Tibial nerve (tissue), 4 donors: ENCODE results near the gene MED14. TPM values are rescaled to one million over a fixed set of nuclear protein-coding genes. Genes with fewer than 3 reads are reported as not detected.
A peak's percentile ranks its signal among the peaks of the same experiment; 100 is the strongest.

Source experiments
- DNase-seq, 2 donors: peaks; one replicate each; pipeline ENCODE4 v3.0.0-alpha.2; 2019; ENCODE audit warnings: low spot score in 2 of 2
- H3K27ac ChIP-seq, 4 donors: fragments of 200-600 bp; sonication (generic) in 3 of 4; one replicate each; pipeline ENCODE4 v1.5.1; 2017 to 2019; ENCODE audit warnings: mild to moderate bottlenecking in 1 of 4
- H3K27me3 ChIP-seq, 2 donors: fragments of 200-600 bp; sonication (generic) in 1 of 2; one replicate each; pipeline versions ENCODE4 v1.5.1 to v1.6.0; 2017 to 2019
- H3K36me3 ChIP-seq, 3 donors: fragments of 200-600 bp; sonication (generic); one replicate each; pipeline ENCODE4 v1.5.1; 2018 to 2019
- H3K4me1 ChIP-seq, 4 donors: fragments of 200-600 bp; sonication (generic) in 3 of 4; one replicate each; pipeline ENCODE4 v1.5.1; 2017 to 2019
- H3K4me3 ChIP-seq, 4 donors: fragments of 200-600 bp; sonication (generic) in 3 of 4; one replicate each; pipeline ENCODE4 v1.5.1; 2017 to 2019; ENCODE audit warnings: mild to moderate bottlenecking in 1 of 4, moderate library complexity in 1 of 4
- H3K9me3 ChIP-seq, 4 donors: fragments of 200-600 bp; sonication (generic) in 3 of 4; one replicate each; pipeline ENCODE4 v1.5.1; 2017 to 2019
- EP300 ChIP-seq, 2 donors: sonication (generic); formaldehyde crosslinking; IDR thresholded peaks; one replicate each; pipeline ENCODE4 v1.6.1; 2017; ENCODE audit warnings: antibody characterized with exemption in 2 of 2, mild to moderate bottlenecking in 1 of 2
- POLR2A ChIP-seq, 2 donors: fragments of 450-650 bp; IDR thresholded peaks; one replicate each; pipeline ENCODE4 v1.6.1; 2017; ENCODE audit warnings: antibody characterized with exemption in 2 of 2, mild to moderate bottlenecking in 2 of 2, moderate library complexity in 2 of 2
- WGBS, 2 donors: methylation state at CpG; one replicate each; pipeline ENCODE4 v1.1.5; 2018; 5-methylcytosine and 5-hydroxymethylcytosine counted together
- total RNA-seq, 4 donors: library from RNA; depleted of rRNA; stranded (reverse); fragments of >200 nt; gene quantifications; one replicate each; pipeline ENCODE4 v1.1.0, GENCODE V29; 2016
- TF ChIP-seq, protein P1 (sequence below), 5 experiments: fragments of 200-600 bp in 3 of 5; fragments of 450-650 bp in 2 of 5; sonication (generic) in 3 of 5; IDR thresholded peaks; one replicate each; pipeline ENCODE4 v1.5.1; 2016 to 2019; ENCODE audit warnings: antibody characterized with exemption in 5 of 5, mild to moderate bottlenecking in 3 of 5, moderate library complexity in 2 of 5

Gene MED14
- total RNA-seq, 4 donors from 2014 or later: 32.7 to 58.2 (median 40.8) TPM

DNA sequence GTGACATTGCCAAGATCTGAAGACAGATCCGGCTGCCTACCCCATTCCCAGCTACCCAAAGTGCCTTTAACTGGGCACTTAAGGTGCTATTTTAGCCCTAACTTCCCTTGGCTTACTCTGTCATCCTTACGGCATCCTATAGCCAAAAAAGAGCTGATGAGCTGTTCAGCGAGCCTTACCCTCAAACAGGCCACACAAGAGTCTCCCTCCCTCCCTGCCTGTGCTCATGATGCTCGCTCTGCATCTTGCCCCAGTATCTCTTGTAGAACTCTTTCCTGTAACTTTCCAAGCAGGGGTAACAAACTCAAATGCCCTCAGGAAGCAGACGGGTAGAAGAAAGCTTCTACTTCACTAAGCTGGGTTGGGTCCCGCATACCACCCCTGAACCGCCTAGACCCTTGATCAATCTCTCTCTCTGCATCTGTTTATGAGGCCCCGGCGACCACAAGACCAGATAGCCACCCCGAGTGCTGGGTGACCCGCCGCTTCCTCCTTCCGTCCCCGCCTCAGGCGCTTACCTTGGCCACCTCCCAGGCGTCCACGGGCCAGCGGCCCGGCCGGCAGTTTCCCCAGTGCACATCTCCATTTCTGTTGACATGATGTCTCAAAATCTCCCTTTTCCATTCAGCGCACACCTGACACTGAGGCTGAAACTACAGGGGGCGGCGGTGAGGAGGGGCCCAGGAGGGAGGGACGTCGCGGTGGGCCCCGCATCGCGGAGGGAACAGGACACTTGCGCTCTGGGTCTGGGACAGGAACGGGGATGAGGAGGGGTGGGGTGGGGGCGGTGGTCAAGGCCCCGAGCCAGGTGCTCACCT lies 88.6 kb downstream of the MED14 start:
- Histone ChIP-seq H3K27ac (peak overlapping the region; percentile 28 to 90 (median 84)), H3K27me3 (peaks cover 0 to 8% of the 10 kb centered on the region in 2 donors), H3K4me1 (peaks cover 0 to 40% (median 14%) of the 10 kb centered on the region in 4 donors), H3K9me3 (no peaks in the 10 kb centered on the region), H3K4me3 (peak overlapping the region; percentile 75 to 95 (median 78)), H3K36me3 (no peaks in the 10 kb centered on the region)
- TF ChIP-seq, protein P1, sequence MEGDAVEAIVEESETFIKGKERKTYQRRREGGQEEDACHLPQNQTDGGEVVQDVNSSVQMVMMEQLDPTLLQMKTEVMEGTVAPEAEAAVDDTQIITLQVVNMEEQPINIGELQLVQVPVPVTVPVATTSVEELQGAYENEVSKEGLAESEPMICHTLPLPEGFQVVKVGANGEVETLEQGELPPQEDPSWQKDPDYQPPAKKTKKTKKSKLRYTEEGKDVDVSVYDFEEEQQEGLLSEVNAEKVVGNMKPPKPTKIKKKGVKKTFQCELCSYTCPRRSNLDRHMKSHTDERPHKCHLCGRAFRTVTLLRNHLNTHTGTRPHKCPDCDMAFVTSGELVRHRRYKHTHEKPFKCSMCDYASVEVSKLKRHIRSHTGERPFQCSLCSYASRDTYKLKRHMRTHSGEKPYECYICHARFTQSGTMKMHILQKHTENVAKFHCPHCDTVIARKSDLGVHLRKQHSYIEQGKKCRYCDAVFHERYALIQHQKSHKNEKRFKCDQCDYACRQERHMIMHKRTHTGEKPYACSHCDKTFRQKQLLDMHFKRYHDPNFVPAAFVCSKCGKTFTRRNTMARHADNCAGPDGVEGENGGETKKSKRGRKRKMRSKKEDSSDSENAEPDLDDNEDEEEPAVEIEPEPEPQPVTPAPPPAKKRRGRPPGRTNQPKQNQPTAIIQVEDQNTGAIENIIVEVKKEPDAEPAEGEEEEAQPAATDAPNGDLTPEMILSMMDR (IDR thresholded peaks at IDR 0.05): no peak
- TF ChIP-seq POLR2A (IDR thresholded peaks at IDR 0.05) (no peak), EP300 (IDR thresholded peaks at IDR 0.05) (no peak)
- WGBS, 2 donors: 0 to 26% methylated on average over 17 to 20 of the region's 33 CpGs
- DNase-seq: peak in 1 of 2 donors; percentile 7

DNA sequence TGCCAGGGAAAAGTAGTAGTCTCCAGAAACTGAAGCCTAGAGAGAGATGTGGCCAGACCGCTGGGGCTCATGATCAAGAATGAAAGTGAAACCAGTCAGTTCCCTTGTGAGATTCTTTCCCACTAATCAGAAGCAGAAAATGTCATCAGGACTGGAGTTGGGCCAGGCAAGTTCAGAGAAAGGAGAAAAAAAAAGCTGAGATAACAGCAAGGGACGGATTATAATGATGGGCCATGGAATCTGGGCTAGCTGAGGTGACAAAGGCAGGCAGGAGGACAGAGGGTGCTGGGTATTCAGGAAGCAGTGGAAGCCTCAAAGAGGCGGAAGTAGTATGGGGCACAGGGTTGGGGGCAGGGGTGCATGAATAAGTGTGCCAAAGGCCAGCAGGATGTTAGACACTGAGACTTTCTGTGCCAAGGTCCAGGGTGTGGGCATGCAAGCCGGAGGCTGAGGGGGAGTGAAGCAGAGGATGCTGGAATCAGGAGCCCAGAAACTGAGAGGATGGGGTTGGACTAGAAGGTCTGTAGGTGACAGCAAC lies 90.5 kb downstream of the MED14 start:
- Histone ChIP-seq H3K4me3 (peak overlapping the region; percentile 12 to 46 (median 28)), H3K9me3 (no peaks in the 10 kb centered on the region), H3K4me1 (peaks cover 0 to 48% (median 14%) of the 10 kb centered on the region in 4 donors), H3K27me3 (peaks cover 0 to 12% of the 10 kb centered on the region in 2 donors), H3K27ac (peak overlapping the region; percentile 50 to 87 (median 78)), H3K36me3 (no peaks in the 10 kb centered on the region)
- TF ChIP-seq, protein P1 (IDR thresholded peaks at IDR 0.05): no peak
- peak in 1 of 2 donors; percentile 49 for TF ChIP-seq EP300 (IDR thresholded peaks at IDR 0.05)
- peak; percentile 18 to 60 for DNase-seq
- 4 to 21% methylated on average over 4 of the region's 4 CpGs for WGBS, 2 donors

DNA sequence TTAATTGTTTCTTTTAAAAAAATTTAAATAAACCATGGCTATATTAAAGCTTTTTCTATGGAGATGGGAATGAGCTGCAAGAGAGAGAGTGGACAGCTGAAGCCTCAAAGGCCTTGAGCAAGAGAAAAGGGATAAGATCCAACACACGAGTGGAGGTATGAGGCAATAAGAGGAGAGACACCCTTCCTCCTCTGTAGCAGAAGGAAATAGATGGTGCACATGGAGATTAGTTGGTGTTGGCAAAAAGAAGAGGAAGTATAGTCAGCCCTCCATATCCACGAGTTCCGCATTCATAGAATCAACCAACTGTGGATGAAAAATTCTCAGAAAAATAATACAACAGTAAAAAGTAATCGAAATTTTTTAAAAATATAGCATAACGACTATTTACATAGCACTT lies 91.2 kb downstream of the MED14 start:
- Histone ChIP-seq H3K4me1 (peaks cover 0 to 49% (median 14%) of the 10 kb centered on the region in 4 donors), H3K27ac (peak overlapping the region; percentile 50 to 87 (median 78)), H3K9me3 (no peaks in the 10 kb centered on the region), H3K27me3 (peaks cover 0 to 17% of the 10 kb centered on the region in 2 donors), H3K4me3 (peak overlapping the region; percentile 12 to 46 (median 28)), H3K36me3 (no peaks in the 10 kb centered on the region)
- DNase-seq: peak in 1 of 2 donors; percentile 21
- TF ChIP-seq POLR2A (IDR thresholded peaks at IDR 0.05) (no peak), EP300 (IDR thresholded peaks at IDR 0.05) (peak in 1 of 2 donors; percentile 60)
- WGBS, 2 donors: 32 to 63% methylated on average over 5 of the region's 5 CpGs

DNA sequence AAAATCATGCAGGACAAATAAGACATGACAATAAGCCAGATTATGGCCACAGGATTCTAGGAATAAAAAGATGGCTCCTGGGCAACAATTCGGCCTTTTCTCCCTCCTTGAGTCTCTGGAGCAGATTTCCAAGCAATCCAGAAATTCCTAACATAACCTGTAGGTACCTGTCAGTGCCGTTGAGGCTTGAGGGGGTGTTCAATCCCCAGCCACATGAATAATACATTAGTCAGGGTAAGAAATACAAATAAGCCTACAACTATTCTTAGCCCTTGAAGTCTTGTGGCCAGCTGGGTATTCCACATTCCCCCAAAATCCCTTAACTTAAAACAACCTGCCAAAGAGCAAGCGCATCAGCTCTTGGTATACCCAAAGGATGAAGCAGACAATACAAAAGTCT lies 97.7 kb downstream of the MED14 start:
- no peak overlapping the region for H3K27ac ChIP-seq
- peaks cover 0 to 9% of the 10 kb centered on the region in 2 donors for H3K27me3 ChIP-seq
- TF ChIP-seq, protein P1 (IDR thresholded peaks at IDR 0.05): no peak
- TF ChIP-seq POLR2A (IDR thresholded peaks at IDR 0.05) (no peak), EP300 (IDR thresholded peaks at IDR 0.05) (no peak)
- H3K4me3 ChIP-seq: no peak overlapping the region
- no peaks in the 10 kb centered on the region for H3K9me3 ChIP-seq
- peaks cover 0 to 35% (median 0%) of the 10 kb centered on the region in 3 donors for H3K36me3 ChIP-seq
- WGBS, 2 donors: 83 to 85% methylated on average over 3 of the region's 3 CpGs
- peaks cover 0 to 22% (median 0%) of the 10 kb centered on the region in 4 donors for H3K4me1 ChIP-seq
- no peak for DNase-seq

DNA sequence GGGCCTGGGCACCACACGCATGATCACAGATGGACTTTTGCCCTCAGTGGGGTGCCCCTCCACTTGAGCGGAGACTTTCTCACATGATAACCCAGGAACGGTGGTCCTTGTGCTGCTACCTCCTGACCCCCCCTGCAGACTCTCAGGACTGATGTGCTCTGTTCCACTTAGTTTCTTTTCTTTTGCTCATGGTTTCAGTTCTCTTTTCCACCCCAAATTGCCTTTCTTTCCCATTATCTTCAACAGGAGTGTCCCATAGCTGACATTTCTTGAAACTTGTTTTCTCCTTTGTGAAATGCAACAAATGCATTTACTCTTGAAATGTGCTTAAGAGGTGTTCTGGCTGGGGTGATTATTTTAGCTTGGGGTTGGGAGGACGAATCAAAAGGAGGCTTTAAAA lies 103.1 kb downstream of the MED14 start:
- H3K9me3 ChIP-seq: no peaks in the 10 kb centered on the region
- TF ChIP-seq POLR2A (IDR thresholded peaks at IDR 0.05) (no peak), EP300 (IDR thresholded peaks at IDR 0.05) (no peak)
- TF ChIP-seq, protein P1 (IDR thresholded peaks at IDR 0.05): no peak
- H3K27me3 ChIP-seq: no peaks in the 10 kb centered on the region
- 85 to 93% methylated on average over 3 to 4 of the region's 4 CpGs for WGBS, 2 donors
- DNase-seq: no peak
- H3K4me3 ChIP-seq: no peak overlapping the region
- H3K4me1 ChIP-seq: no peaks in the 10 kb centered on the region
- H3K36me3 ChIP-seq: peaks cover 0 to 85% (median 0%) of the 10 kb centered on the region in 3 donors
- no peak overlapping the region for H3K27ac ChIP-seq
